ENCODE data around the gene CEMIP2. TPM values are rescaled to one million over a fixed set of nuclear protein-coding genes. Genes with fewer than 3 reads are reported as not detected.

Gene CEMIP2
- total RNA-seq, 1 experiment from 2014 or later: 40.5 TPM

DNA sequence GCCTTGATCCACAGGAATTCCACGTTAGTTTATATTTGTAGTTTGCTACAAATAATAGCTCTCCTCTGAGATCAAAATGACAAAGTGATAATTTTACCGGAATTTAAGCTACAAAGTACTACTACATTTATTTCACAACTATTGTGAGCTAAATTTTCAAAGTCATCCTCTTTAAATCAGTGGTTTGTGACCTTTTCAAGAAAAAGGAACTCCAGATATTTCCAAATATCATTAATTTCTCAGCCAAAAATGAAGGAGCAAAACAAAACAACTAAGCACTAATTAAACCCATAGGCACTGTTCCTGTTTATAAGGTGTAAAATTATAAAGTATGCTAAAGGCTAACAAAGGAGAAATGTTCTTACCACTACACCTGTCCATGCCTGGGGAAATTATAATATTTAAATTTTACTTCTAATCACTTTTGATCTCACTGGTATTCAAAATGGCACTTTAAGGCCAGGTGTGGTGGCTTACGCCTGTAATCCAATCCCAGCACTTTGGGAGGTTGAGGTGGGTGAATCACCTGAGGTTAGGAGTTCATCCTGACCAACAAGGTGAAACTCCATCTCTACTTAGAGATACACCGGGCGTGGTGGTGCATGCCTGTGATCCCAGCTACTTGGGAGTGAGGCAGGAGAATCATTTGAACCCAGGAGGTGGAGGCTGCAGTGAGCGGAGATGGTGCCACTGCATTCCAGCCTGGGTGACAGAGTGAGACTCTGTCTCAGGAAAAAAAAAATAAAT is 77.5 kb downstream of the CEMIP2 start (continued):
- TF ChIP-seq, protein P1, sequence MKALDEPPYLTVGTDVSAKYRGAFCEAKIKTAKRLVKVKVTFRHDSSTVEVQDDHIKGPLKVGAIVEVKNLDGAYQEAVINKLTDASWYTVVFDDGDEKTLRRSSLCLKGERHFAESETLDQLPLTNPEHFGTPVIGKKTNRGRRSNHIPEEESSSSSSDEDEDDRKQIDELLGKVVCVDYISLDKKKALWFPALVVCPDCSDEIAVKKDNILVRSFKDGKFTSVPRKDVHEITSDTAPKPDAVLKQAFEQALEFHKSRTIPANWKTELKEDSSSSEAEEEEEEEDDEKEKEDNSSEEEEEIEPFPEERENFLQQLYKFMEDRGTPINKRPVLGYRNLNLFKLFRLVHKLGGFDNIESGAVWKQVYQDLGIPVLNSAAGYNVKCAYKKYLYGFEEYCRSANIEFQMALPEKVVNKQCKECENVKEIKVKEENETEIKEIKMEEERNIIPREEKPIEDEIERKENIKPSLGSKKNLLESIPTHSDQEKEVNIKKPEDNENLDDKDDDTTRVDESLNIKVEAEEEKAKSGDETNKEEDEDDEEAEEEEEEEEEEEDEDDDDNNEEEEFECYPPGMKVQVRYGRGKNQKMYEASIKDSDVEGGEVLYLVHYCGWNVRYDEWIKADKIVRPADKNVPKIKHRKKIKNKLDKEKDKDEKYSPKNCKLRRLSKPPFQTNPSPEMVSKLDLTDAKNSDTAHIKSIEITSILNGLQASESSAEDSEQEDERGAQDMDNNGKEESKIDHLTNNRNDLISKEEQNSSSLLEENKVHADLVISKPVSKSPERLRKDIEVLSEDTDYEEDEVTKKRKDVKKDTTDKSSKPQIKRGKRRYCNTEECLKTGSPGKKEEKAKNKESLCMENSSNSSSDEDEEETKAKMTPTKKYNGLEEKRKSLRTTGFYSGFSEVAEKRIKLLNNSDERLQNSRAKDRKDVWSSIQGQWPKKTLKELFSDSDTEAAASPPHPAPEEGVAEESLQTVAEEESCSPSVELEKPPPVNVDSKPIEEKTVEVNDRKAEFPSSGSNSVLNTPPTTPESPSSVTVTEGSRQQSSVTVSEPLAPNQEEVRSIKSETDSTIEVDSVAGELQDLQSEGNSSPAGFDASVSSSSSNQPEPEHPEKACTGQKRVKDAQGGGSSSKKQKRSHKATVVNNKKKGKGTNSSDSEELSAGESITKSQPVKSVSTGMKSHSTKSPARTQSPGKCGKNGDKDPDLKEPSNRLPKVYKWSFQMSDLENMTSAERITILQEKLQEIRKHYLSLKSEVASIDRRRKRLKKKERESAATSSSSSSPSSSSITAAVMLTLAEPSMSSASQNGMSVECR (CRISPR knock-in tag; IDR thresholded peaks at IDR 0.05; ENCODE audit: borderline replicate concordance): no peak

DNA sequence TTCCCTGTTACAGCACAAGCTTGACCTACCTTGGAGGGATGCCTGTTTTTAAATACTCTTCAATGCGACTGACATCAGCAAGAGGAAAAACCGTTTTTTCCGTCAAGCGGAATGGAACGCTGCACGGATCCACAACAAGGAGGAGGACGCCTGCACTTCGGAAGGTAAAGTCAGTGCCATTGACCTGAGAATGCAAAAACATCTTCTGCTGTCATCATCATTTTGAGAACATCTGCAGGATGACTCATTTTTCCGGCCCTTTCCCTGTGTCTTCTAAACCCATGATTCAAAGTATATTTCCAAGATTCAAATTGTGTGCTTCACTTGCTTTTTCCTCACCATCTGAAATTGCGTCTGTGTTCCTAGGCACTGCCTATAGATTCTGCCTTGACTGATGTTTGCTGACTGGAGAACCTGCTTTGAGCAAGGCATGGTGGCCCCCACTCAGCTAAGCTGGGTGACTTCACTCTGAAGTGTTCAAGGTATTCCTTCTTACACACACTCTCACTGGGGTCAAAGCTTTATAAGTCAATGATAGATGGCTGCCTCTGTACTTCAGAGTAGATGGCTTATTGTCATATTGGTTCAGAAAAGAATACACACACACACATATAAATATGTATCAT is 78.1 kb downstream of the CEMIP2 start:
- Mint-ChIP-seq H3K27ac (peak overlapping the region; percentile 23), H3K36me3 (peaks cover 60% of the 10 kb centered on the region), H3K27me3 (ENCODE audit: low read depth) (no peaks in the 10 kb centered on the region), H3K4me1 (peaks cover 9% of the 10 kb centered on the region), H3K9me3 (no peaks in the 10 kb centered on the region), H3K4me3 (no peak overlapping the region)
- no peak for ATAC-seq
- POLR2A ChIA-PET: no interaction called here
- no peak for DNase-seq (ENCODE audit: low spot score)
- TF ChIP-seq TP53 (CRISPR knock-in tag; IDR thresholded peaks at IDR 0.05) (no peak), GTF2I (CRISPR knock-in tag; conservative IDR thresholded peaks at IDR 0.05) (no peak), MXD4 (CRISPR knock-in tag; IDR thresholded peaks at IDR 0.05; ENCODE audit: borderline replicate concordance) (no peak), KAT7 (CRISPR knock-in tag; IDR thresholded peaks at IDR 0.05; ENCODE audit: borderline replicate concordance) (no peak), TEAD4 (CRISPR knock-in tag; IDR thresholded peaks at IDR 0.05) (no peak), ZNF219 (CRISPR knock-in tag; IDR thresholded peaks at IDR 0.05; ENCODE audit: borderline replicate concordance) (no peak), ZNF423 (CRISPR knock-in tag; IDR thresholded peaks at IDR 0.05) (no peak)
- TF ChIP-seq, protein P2, sequence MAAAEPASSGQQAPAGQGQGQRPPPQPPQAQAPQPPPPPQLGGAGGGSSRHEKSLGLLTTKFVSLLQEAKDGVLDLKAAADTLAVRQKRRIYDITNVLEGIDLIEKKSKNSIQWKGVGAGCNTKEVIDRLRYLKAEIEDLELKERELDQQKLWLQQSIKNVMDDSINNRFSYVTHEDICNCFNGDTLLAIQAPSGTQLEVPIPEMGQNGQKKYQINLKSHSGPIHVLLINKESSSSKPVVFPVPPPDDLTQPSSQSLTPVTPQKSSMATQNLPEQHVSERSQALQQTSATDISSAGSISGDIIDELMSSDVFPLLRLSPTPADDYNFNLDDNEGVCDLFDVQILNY (CRISPR knock-in tag; IDR thresholded peaks at IDR 0.05): no peak
- TF ChIP-seq, protein P3, sequence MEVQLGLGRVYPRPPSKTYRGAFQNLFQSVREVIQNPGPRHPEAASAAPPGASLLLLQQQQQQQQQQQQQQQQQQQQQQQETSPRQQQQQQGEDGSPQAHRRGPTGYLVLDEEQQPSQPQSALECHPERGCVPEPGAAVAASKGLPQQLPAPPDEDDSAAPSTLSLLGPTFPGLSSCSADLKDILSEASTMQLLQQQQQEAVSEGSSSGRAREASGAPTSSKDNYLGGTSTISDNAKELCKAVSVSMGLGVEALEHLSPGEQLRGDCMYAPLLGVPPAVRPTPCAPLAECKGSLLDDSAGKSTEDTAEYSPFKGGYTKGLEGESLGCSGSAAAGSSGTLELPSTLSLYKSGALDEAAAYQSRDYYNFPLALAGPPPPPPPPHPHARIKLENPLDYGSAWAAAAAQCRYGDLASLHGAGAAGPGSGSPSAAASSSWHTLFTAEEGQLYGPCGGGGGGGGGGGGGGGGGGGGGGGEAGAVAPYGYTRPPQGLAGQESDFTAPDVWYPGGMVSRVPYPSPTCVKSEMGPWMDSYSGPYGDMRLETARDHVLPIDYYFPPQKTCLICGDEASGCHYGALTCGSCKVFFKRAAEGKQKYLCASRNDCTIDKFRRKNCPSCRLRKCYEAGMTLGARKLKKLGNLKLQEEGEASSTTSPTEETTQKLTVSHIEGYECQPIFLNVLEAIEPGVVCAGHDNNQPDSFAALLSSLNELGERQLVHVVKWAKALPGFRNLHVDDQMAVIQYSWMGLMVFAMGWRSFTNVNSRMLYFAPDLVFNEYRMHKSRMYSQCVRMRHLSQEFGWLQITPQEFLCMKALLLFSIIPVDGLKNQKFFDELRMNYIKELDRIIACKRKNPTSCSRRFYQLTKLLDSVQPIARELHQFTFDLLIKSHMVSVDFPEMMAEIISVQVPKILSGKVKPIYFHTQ (CRISPR knock-in tag; IDR thresholded peaks at IDR 0.05): no peak
- TF ChIP-seq, protein P4, sequence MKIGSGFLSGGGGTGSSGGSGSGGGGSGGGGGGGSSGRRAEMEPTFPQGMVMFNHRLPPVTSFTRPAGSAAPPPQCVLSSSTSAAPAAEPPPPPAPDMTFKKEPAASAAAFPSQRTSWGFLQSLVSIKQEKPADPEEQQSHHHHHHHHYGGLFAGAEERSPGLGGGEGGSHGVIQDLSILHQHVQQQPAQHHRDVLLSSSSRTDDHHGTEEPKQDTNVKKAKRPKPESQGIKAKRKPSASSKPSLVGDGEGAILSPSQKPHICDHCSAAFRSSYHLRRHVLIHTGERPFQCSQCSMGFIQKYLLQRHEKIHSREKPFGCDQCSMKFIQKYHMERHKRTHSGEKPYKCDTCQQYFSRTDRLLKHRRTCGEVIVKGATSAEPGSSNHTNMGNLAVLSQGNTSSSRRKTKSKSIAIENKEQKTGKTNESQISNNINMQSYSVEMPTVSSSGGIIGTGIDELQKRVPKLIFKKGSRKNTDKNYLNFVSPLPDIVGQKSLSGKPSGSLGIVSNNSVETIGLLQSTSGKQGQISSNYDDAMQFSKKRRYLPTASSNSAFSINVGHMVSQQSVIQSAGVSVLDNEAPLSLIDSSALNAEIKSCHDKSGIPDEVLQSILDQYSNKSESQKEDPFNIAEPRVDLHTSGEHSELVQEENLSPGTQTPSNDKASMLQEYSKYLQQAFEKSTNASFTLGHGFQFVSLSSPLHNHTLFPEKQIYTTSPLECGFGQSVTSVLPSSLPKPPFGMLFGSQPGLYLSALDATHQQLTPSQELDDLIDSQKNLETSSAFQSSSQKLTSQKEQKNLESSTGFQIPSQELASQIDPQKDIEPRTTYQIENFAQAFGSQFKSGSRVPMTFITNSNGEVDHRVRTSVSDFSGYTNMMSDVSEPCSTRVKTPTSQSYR (CRISPR knock-in tag; IDR thresholded peaks at IDR 0.05): no peak
- TF ChIP-seq, protein P5, sequence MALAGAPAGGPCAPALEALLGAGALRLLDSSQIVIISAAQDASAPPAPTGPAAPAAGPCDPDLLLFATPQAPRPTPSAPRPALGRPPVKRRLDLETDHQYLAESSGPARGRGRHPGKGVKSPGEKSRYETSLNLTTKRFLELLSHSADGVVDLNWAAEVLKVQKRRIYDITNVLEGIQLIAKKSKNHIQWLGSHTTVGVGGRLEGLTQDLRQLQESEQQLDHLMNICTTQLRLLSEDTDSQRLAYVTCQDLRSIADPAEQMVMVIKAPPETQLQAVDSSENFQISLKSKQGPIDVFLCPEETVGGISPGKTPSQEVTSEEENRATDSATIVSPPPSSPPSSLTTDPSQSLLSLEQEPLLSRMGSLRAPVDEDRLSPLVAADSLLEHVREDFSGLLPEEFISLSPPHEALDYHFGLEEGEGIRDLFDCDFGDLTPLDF (CRISPR knock-in tag; IDR thresholded peaks at IDR 0.05): no peak
- TF ChIP-seq, protein P6, sequence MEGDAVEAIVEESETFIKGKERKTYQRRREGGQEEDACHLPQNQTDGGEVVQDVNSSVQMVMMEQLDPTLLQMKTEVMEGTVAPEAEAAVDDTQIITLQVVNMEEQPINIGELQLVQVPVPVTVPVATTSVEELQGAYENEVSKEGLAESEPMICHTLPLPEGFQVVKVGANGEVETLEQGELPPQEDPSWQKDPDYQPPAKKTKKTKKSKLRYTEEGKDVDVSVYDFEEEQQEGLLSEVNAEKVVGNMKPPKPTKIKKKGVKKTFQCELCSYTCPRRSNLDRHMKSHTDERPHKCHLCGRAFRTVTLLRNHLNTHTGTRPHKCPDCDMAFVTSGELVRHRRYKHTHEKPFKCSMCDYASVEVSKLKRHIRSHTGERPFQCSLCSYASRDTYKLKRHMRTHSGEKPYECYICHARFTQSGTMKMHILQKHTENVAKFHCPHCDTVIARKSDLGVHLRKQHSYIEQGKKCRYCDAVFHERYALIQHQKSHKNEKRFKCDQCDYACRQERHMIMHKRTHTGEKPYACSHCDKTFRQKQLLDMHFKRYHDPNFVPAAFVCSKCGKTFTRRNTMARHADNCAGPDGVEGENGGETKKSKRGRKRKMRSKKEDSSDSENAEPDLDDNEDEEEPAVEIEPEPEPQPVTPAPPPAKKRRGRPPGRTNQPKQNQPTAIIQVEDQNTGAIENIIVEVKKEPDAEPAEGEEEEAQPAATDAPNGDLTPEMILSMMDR (IDR thresholded peaks at IDR 0.05): no peak
- TF ChIP-seq, protein P7, sequence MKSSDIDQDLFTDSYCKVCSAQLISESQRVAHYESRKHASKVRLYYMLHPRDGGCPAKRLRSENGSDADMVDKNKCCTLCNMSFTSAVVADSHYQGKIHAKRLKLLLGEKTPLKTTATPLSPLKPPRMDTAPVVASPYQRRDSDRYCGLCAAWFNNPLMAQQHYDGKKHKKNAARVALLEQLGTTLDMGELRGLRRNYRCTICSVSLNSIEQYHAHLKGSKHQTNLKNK (CRISPR knock-in tag; IDR thresholded peaks at IDR 0.05): no peak
- TF ChIP-seq, protein P8, sequence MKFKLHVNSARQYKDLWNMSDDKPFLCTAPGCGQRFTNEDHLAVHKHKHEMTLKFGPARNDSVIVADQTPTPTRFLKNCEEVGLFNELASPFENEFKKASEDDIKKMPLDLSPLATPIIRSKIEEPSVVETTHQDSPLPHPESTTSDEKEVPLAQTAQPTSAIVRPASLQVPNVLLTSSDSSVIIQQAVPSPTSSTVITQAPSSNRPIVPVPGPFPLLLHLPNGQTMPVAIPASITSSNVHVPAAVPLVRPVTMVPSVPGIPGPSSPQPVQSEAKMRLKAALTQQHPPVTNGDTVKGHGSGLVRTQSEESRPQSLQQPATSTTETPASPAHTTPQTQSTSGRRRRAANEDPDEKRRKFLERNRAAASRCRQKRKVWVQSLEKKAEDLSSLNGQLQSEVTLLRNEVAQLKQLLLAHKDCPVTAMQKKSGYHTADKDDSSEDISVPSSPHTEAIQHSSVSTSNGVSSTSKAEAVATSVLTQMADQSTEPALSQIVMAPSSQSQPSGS (CRISPR knock-in tag; IDR thresholded peaks at IDR 0.05; ENCODE audit: borderline replicate concordance, low read depth): no peak
- CTCF ChIA-PET: no interaction called here
